Measurements from ENCODE around the gene SBK2. TPM values are rescaled to one million over a fixed set of nuclear protein-coding genes. Genes with fewer than 3 reads are reported as not detected.

Gene SBK2
- total RNA-seq, 1 donor from 2014 or later: 0.75 TPM

- H3K4me1 Mint-ChIP-seq (ENCODE audit: unreplicated experiment): peaks cover 17% of the 10 kb centered on the region
- DNase-seq (ENCODE audit: extremely low spot score, unreplicated experiment): no peak
- no peaks in the 10 kb centered on the region for H3K36me3 Mint-ChIP-seq
- H3K4me3 Mint-ChIP-seq: no peak overlapping the region
- H3K9me3 Mint-ChIP-seq: no peaks in the 10 kb centered on the region
- H3K27ac Mint-ChIP-seq: no peak overlapping the region
- TF ChIP-seq, protein P1, sequence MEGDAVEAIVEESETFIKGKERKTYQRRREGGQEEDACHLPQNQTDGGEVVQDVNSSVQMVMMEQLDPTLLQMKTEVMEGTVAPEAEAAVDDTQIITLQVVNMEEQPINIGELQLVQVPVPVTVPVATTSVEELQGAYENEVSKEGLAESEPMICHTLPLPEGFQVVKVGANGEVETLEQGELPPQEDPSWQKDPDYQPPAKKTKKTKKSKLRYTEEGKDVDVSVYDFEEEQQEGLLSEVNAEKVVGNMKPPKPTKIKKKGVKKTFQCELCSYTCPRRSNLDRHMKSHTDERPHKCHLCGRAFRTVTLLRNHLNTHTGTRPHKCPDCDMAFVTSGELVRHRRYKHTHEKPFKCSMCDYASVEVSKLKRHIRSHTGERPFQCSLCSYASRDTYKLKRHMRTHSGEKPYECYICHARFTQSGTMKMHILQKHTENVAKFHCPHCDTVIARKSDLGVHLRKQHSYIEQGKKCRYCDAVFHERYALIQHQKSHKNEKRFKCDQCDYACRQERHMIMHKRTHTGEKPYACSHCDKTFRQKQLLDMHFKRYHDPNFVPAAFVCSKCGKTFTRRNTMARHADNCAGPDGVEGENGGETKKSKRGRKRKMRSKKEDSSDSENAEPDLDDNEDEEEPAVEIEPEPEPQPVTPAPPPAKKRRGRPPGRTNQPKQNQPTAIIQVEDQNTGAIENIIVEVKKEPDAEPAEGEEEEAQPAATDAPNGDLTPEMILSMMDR (conservative IDR thresholded peaks at IDR 0.05): no peak
- peaks cover 3% of the 10 kb centered on the region for H3K27me3 Mint-ChIP-seq
Measured at GRCh38 chr19:55489711-55490477, 47.0 kb downstream of the SBK2 start.

GRCh38 chr19:55488986-55489710 lies 47.8 kb downstream of the SBK2 start:
- H3K27ac Mint-ChIP-seq: no peak overlapping the region
- H3K27me3 Mint-ChIP-seq: peaks cover 3% of the 10 kb centered on the region
- no peaks in the 10 kb centered on the region for H3K9me3 Mint-ChIP-seq
- no peak for DNase-seq (ENCODE audit: extremely low spot score, unreplicated experiment)
- H3K4me1 Mint-ChIP-seq (ENCODE audit: unreplicated experiment): peaks cover 17% of the 10 kb centered on the region
- no peaks in the 10 kb centered on the region for H3K36me3 Mint-ChIP-seq
- TF ChIP-seq, protein P1 (conservative IDR thresholded peaks at IDR 0.05): no peak
- no peak overlapping the region for H3K4me3 Mint-ChIP-seq

GRCh38 chr19:55487924-55488687 lies 48.8 kb downstream of the SBK2 start, which contains the start of gene SSC5D:
TSS of gene SSC5D (plus strand) at chr19:55488436. CDS start at chr19:55488590, 154 bp downstream.
- H3K36me3 Mint-ChIP-seq: no peaks in the 10 kb centered on the region
- H3K4me1 Mint-ChIP-seq (ENCODE audit: unreplicated experiment): peaks cover 17% of the 10 kb centered on the region
- DNase-seq (ENCODE audit: extremely low spot score, unreplicated experiment): no peak
- H3K27me3 Mint-ChIP-seq: peaks cover 3% of the 10 kb centered on the region
- no peaks in the 10 kb centered on the region for H3K9me3 Mint-ChIP-seq
- peak within 1 kb of the TSS; percentile 90 for H3K27ac Mint-ChIP-seq
- TF ChIP-seq, protein P1 (conservative IDR thresholded peaks at IDR 0.05): no peak
- peak within 1 kb of the TSS; percentile 83 for H3K4me3 Mint-ChIP-seq

- Mint-ChIP-seq H3K36me3 (no peaks in the 10 kb centered on the region), H3K9me3 (no peaks in the 10 kb centered on the region), H3K4me1 (ENCODE audit: unreplicated experiment) (peaks cover 16% of the 10 kb centered on the region), H3K27ac (peak overlapping the region; percentile 90), H3K4me3 (peak overlapping the region; percentile 83), H3K27me3 (peaks cover 3% of the 10 kb centered on the region)
- TF ChIP-seq, protein P1 (conservative IDR thresholded peaks at IDR 0.05): no peak
- no peak for DNase-seq (ENCODE audit: extremely low spot score, unreplicated experiment)
Measured at GRCh38 chr19:55486971-55487923, 49.7 kb downstream of the SBK2 start.
